H1 (cell line): ENCODE results near the gene TUBAL3. TPM values are rescaled to one million over a fixed set of nuclear protein-coding genes. Genes with fewer than 3 reads are reported as not detected.

Source experiments
- CTCF ChIA-PET: fragments of 300-600 bp; sonication (Branson Sonifier 250); formaldehyde crosslinking; loops from one replicate; lab custom pipeline; 2021; ENCODE audit not compliant: partially characterized antibody; lab: Charles Lee
- POLR2A ChIA-PET: fragments of 300-600 bp; sonication (Branson Sonifier 250); formaldehyde crosslinking; loops from one replicate; lab custom pipeline; 2021; ENCODE audit warnings: inconsistent platforms; ENCODE audit not compliant: partially characterized antibody; lab: Charles Lee
- DNase-seq, 2 experiments: peaks; one replicate each; pipeline versions ENCODE4 v3.0.0 to v3.0.0-alpha.2; 2010 to 2022; ENCODE audit warnings: low spot score in 2 of 2, low read depth in 1 of 2, mixed read lengths in 1 of 2
- FAIRE-seq: peaks from 2 replicates; lab custom pipeline; 2011; peaks lifted over from hg19 to GRCh38; lab: Jason Lieb, UNC
- H2AFZ ChIP-seq: 2 replicates; pipeline ENCODE4 v1.8.1; 2012; ENCODE audit warnings: low read length, inconsistent platforms
- H2AK5ac ChIP-seq: 2 replicates; pipeline ENCODE4 v1.6.1; 2013; ENCODE audit warnings: low read depth, low read length
- H2BK120ac ChIP-seq: replicated peaks from 2 replicates; pipeline ENCODE3; 2013; ENCODE audit warnings: low read depth, low read length, inconsistent platforms
- H2BK12ac ChIP-seq: 2 replicates; pipeline ENCODE4 v1.6.1; 2013; ENCODE audit warnings: low read depth, low read length
- H2BK15ac ChIP-seq: 2 replicates; pipeline ENCODE4 v1.6.1; 2013; ENCODE audit warnings: low read length
- H2BK20ac ChIP-seq: 2 replicates; pipeline ENCODE4 v1.6.1; 2013; ENCODE audit warnings: low read length
- H2BK5ac ChIP-seq: 2 replicates; pipeline ENCODE4 v1.6.1; 2013; ENCODE audit warnings: low read depth, low read length
- H3K14ac ChIP-seq: 2 replicates; pipeline ENCODE4 v1.6.1; 2013; ENCODE audit warnings: inconsistent platforms; ENCODE audit not compliant: insufficient read length
- H3K18ac ChIP-seq: 2 replicates; pipeline ENCODE4 v1.6.1; 2013; ENCODE audit warnings: low read length; ENCODE audit errors: extremely low read depth
- H3K23ac ChIP-seq: 2 replicates; pipeline ENCODE4 v1.6.1; 2013; ENCODE audit warnings: inconsistent platforms; ENCODE audit not compliant: insufficient read length
- H3K23me2 ChIP-seq: 2 replicates; pipeline ENCODE4 v1.6.1; 2013; ENCODE audit warnings: low read depth, low read length
- H3K27ac ChIP-seq: 2 replicates; pipeline ENCODE4 v1.6.1; 2011; ENCODE audit warnings: low read depth, low read length, inconsistent platforms
- H3K27me3 ChIP-seq, 4 experiments: replicated peaks in 1 of 4; 1 replicate in 1 of 4; 2 replicates in 3 of 4; pipeline versions ENCODE4 v1.6.1 to v1.8.1; 2011 to 2013; ENCODE audit warnings: low read length in 3 of 4, mild to moderate bottlenecking in 3 of 4, inconsistent platforms in 2 of 4, mixed read lengths in 2 of 4, moderate library complexity in 1 of 4; ENCODE audit not compliant: control insufficient read depth in 3 of 4, insufficient read depth in 3 of 4; ENCODE audit errors: extremely low read depth in 1 of 4
- H3K36me3 ChIP-seq, 4 experiments: 2 replicates each; pipeline versions ENCODE4 v1.6.1 to v1.8.1; 2011 to 2013; ENCODE audit warnings: mild to moderate bottlenecking in 4 of 4, low read length in 3 of 4, moderate library complexity in 2 of 4, control low read depth in 1 of 4, inconsistent platforms in 1 of 4; ENCODE audit not compliant: insufficient read depth in 4 of 4, control insufficient read depth in 2 of 4
- H3K4ac ChIP-seq: replicated peaks from 2 replicates; pipeline ENCODE3; 2013; ENCODE audit warnings: low read length, low read depth, mixed read lengths, inconsistent platforms; ENCODE audit not compliant: insufficient read length
- H3K4me1 ChIP-seq, 4 experiments: replicated peaks in 1 of 4; 1 replicate in 1 of 4; 2 replicates in 3 of 4; pipeline versions ENCODE4 v1.6.1 to v1.8.1; 2011 to 2013; ENCODE audit warnings: low read length in 3 of 4, inconsistent platforms in 2 of 4, mixed read lengths in 1 of 4; ENCODE audit not compliant: insufficient read depth in 4 of 4, control insufficient read depth in 3 of 4
- H3K4me2 ChIP-seq, 2 experiments: 2 replicates each; pipeline versions ENCODE4 v1.6.1 to v1.8.1; 2011 to 2013; ENCODE audit warnings: low read depth in 2 of 2, low read length in 2 of 2, control low read depth in 1 of 2, inconsistent platforms in 1 of 2, mild to moderate bottlenecking in 1 of 2; ENCODE audit not compliant: insufficient read depth in 1 of 2
- H3K4me3 ChIP-seq, 4 experiments: fragments of 200-600, 300-600 bp in 1 of 4; sonication (generic), shearing (Covaris generic), sonication (Bioruptor Twin) in 1 of 4; 2 replicates each; pipeline versions ENCODE4 v1.5.1 to v1.8.1; 2011 to 2016; ENCODE audit warnings: low read length in 4 of 4, low read depth in 3 of 4, control low read depth in 2 of 4, inconsistent platforms in 2 of 4, mild to moderate bottlenecking in 2 of 4, mixed read lengths in 1 of 4, moderate library complexity in 1 of 4; ENCODE audit not compliant: insufficient read depth in 2 of 4; ENCODE audit errors: extremely low read depth in 1 of 4
- H3K56ac ChIP-seq: replicated peaks from 2 replicates; pipeline ENCODE3; 2013; ENCODE audit warnings: low read depth, mild to moderate bottlenecking, mixed read lengths, low read length, inconsistent platforms; ENCODE audit not compliant: insufficient read length
- H3K79me1 ChIP-seq: 2 replicates; pipeline ENCODE4 v1.6.1; 2013; ENCODE audit warnings: low read depth, low read length, control low read depth
- H3K79me2 ChIP-seq, 2 experiments: 2 replicates each; pipeline versions ENCODE4 v1.6.1 to v1.8.1; 2012 to 2013; ENCODE audit warnings: low read length in 2 of 2, mild to moderate bottlenecking in 2 of 2, inconsistent platforms in 1 of 2; ENCODE audit not compliant: insufficient read depth in 2 of 2, control insufficient read depth in 1 of 2
- H3K9ac ChIP-seq, 4 experiments: replicated peaks in 1 of 4; 1 replicate in 1 of 4; 2 replicates in 3 of 4; pipeline versions ENCODE4 v1.6.1 to v1.8.1; 2011 to 2013; ENCODE audit warnings: low read depth in 3 of 4, low read length in 3 of 4, control low read depth in 2 of 4, mild to moderate bottlenecking in 2 of 4, moderate library complexity in 2 of 4, inconsistent platforms in 1 of 4; ENCODE audit errors: extremely low read depth in 1 of 4
- H3K9me3 ChIP-seq, 2 experiments: 2 replicates each; pipeline versions ENCODE4 v1.6.1 to v1.8.1; 2012 to 2013; ENCODE audit warnings: mild to moderate bottlenecking in 2 of 2, moderate library complexity in 2 of 2, control low read depth in 1 of 2, inconsistent platforms in 1 of 2, low read depth in 1 of 2, low read length in 1 of 2, mixed read lengths in 1 of 2; ENCODE audit not compliant: insufficient read depth in 2 of 2
- H4K20me1 ChIP-seq, 2 experiments: replicated peaks in 1 of 2; 2 replicates each; pipeline versions ENCODE3 to v1.8.1; 2011 to 2013; ENCODE audit warnings: inconsistent platforms in 2 of 2, low read length in 2 of 2, mild to moderate bottlenecking in 1 of 2; ENCODE audit not compliant: insufficient read depth in 2 of 2, control insufficient read depth in 1 of 2
- H4K5ac ChIP-seq: 2 replicates; pipeline ENCODE4 v1.6.1; 2013; ENCODE audit warnings: low read length, low read depth, mixed read lengths, inconsistent platforms; ENCODE audit not compliant: insufficient read length
- H4K8ac ChIP-seq: 2 replicates; pipeline ENCODE4 v1.8.0; 2013; ENCODE audit warnings: mild to moderate bottlenecking, moderate library complexity, low read length, inconsistent platforms; ENCODE audit not compliant: insufficient read depth; ENCODE audit errors: extremely low read depth
- H4K91ac ChIP-seq: replicated peaks from 2 replicates; pipeline ENCODE3; 2013; ENCODE audit warnings: low read length, mixed read lengths, inconsistent platforms; ENCODE audit not compliant: insufficient read length
- BCL11A ChIP-seq, 2 experiments: IDR thresholded peaks; one replicate each; pipeline ENCODE4 v1.6.1; 2011; ENCODE audit warnings: low read depth in 2 of 2, low read length in 2 of 2, mild to moderate bottlenecking in 2 of 2
- CBX5 ChIP-seq: fragments of 300-800, 300-1000 bp; sonication (generic); IDR thresholded peaks from 2 replicates; pipeline ENCODE4 v1.7.1; 2016; ENCODE audit warnings: antibody characterized with exemption, low read length, low read depth
- EP300 ChIP-seq, 2 experiments: IDR thresholded peaks; 1 replicate in 1 of 2; 2 replicates in 1 of 2; pipeline ENCODE4 v1.6.1; 2011 to 2012; ENCODE audit warnings: low read depth in 2 of 2, low read length in 2 of 2, mild to moderate bottlenecking in 2 of 2, borderline replicate concordance in 1 of 2, inconsistent platforms in 1 of 2, moderate library complexity in 1 of 2
- FOSL1 ChIP-seq: IDR thresholded peaks from 2 replicates; pipeline ENCODE4 v1.6.1; 2011; ENCODE audit warnings: mild to moderate bottlenecking, low read depth, low read length, moderate library complexity; ENCODE audit not compliant: insufficient read depth
- GABPA ChIP-seq: IDR thresholded peaks from 2 replicates; pipeline ENCODE4 v1.6.1; 2011; ENCODE audit warnings: mild to moderate bottlenecking, low read length, moderate library complexity, borderline replicate concordance; ENCODE audit not compliant: insufficient read depth
- HDAC2 ChIP-seq, 2 experiments: fragments of 300-600 bp in 1 of 2; sonication (generic) in 1 of 2; IDR thresholded peaks; 2 replicates each; pipeline ENCODE4 v1.6.1; 2011 to 2012; ENCODE audit warnings: low read depth in 2 of 2, low read length in 2 of 2, mild to moderate bottlenecking in 2 of 2, moderate library complexity in 2 of 2, borderline replicate concordance in 1 of 2, inconsistent platforms in 1 of 2
- KDM5A ChIP-seq: fragments of 200-600 bp; IDR thresholded peaks from 2 replicates; pipeline ENCODE4 v1.7.1; 2012; ENCODE audit warnings: mild to moderate bottlenecking, low read length, inconsistent platforms, mixed read lengths
- MAFK ChIP-seq: IDR thresholded peaks from 2 replicates; pipeline ENCODE4 v1.6.1; 2012; ENCODE audit warnings: low read depth, mild to moderate bottlenecking, improper control_type of control experiment, low read length
- POLR2A ChIP-seq, 2 experiments: IDR thresholded peaks; 1 replicate in 1 of 2; 2 replicates in 1 of 2; pipeline ENCODE4 v1.6.1; 2011; ENCODE audit warnings: low read depth in 2 of 2, low read length in 2 of 2, mild to moderate bottlenecking in 2 of 2; ENCODE audit errors: control extremely low read depth in 1 of 2
- SP4 ChIP-seq: IDR thresholded peaks from 2 replicates; pipeline ENCODE4 v1.6.1; 2012; ENCODE audit warnings: low read length, inconsistent platforms
- TBP ChIP-seq: IDR thresholded peaks from 2 replicates; pipeline ENCODE4 v1.6.1; 2011; ENCODE audit warnings: low read depth, low read length, improper control_type of control experiment
- TCF12 ChIP-seq: IDR thresholded peaks from 2 replicates; pipeline ENCODE4 v1.6.1; 2011; ENCODE audit warnings: low read depth, mild to moderate bottlenecking, low read length
- YY1 ChIP-seq: IDR thresholded peaks from 2 replicates; pipeline ENCODE4 v1.6.1; 2011; ENCODE audit warnings: low read depth, mild to moderate bottlenecking, low read length
- WGBS, 2 experiments: shearing (Covaris generic) in 1 of 2; methylation state at CpG; one replicate each; pipeline versions ENCODE4 v1.1.6 to v1.1.7; 2013 to 2015; ENCODE audit warnings: low lambda C conversion rate in 2 of 2, mixed read lengths in 2 of 2, inconsistent platforms in 1 of 2, low coverage in 1 of 2, missing lambda C conversion rate in 1 of 2; ENCODE audit not compliant: insufficient replicate concordance in 2 of 2, insufficient coverage in 1 of 2, insufficient read length in 1 of 2; ENCODE audit errors: extremely low coverage in 1 of 2, missing lambda C conversion rate in 1 of 2; 5-methylcytosine and 5-hydroxymethylcytosine counted together
- polyA plus RNA-seq, 7 experiments: library from polyadenylated mRNA; depleted of rRNA in 3 of 7; stranded (reverse) in 5 of 7; unstranded in 2 of 7; fragments of >200 nt in 5 of 7; fragments of 200-250 nt in 2 of 7; gene quantifications; 1 replicate in 5 of 7; 2 replicates in 1 of 7; 4 replicates in 1 of 7; pipeline versions ENCODE4 v1.2.1 to v1.2.3, GENCODE V29; 2011 to 2013; ENCODE audit warnings: missing spikeins in 2 of 7, mixed read lengths in 2 of 7
- total RNA-seq: library from RNA; stranded (reverse); fragmentation: NEBNext Ultra II Directional; extraction: Animal tissue kit (Norgen Biotek cat#: 25700); gene quantifications from 2 replicates; pipeline ENCODE4 v1.2.1, GENCODE V29; 2021
- TF ChIP-seq, protein P1 (sequence below): IDR thresholded peaks from 2 replicates; pipeline ENCODE4 v1.6.1; 2011; ENCODE audit warnings: low read length, improper control_type of control experiment

The TUBAL3 gene
- total and polyA plus RNA-seq, 2 of the 8 experiments (the other 6 are each of a cell fraction or from before 2014, with no cell fraction given) = 0.17 TPM; not detected in 1

DNA sequence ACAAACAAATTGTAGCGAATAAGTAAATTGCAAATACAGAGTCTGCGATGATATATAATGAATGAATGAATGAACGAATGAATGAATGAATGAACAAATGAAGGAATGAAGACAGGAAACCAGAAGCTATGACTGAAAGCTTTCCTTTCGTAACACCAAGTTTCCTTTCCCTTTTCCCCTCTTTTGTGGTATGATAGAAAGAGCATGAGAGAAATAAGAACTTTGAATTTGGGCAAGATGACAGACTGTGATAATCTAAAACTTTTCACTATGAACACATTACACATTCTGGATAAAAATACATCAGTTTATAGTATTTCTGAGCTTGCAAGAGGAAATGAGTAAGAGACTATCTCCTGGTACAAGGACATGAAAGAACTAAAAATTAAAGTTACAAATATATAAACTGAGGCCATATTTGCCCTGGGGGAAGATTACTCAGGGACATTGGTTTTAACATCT, 48.3 kb downstream of the TUBAL3 start:
- no peaks in the 10 kb centered on the region for H3K79me1 ChIP-seq
- no peak overlapping the region for H3K18ac ChIP-seq
- no peak overlapping the region for H2BK15ac ChIP-seq
- no peak overlapping the region for H4K8ac ChIP-seq
- no peak overlapping the region for H2BK20ac ChIP-seq
- no peak overlapping the region for H2AFZ ChIP-seq
- 94% methylated on average over 4 of the region's 4 CpGs; no CpG with 5 or more reads in 1 of the 2 experiments for WGBS, 2 experiments
- no peak overlapping the region for H2BK12ac ChIP-seq
- no peaks in the 10 kb centered on the region for H3K36me3 ChIP-seq
- no peak overlapping the region for H3K4me2 ChIP-seq
- H3K9me3 ChIP-seq = no peaks in the 10 kb centered on the region
- H3K14ac ChIP-seq = no peak overlapping the region
- H4K5ac ChIP-seq = no peak overlapping the region
- no peak overlapping the region for H2BK120ac ChIP-seq
- no peak overlapping the region for H3K27ac ChIP-seq
- H2BK5ac ChIP-seq = no peak overlapping the region
- no peaks in the 10 kb centered on the region for H3K27me3 ChIP-seq
- H3K56ac ChIP-seq = no peak overlapping the region
- DNase-seq (no peak), FAIRE-seq (no peak)
- CTCF ChIA-PET = interaction anchor here (1.2 kb wide), 1 partner anchor 13 kb away, joined by 4 read pairs; no protein-coding TSS in a partner anchor
- no peak overlapping the region for H3K9ac ChIP-seq
- no peaks in the 10 kb centered on the region for H3K23me2 ChIP-seq
- H3K23ac ChIP-seq = no peak overlapping the region
- no peaks in the 10 kb centered on the region for H3K79me2 ChIP-seq
- no peak overlapping the region for H2AK5ac ChIP-seq
- H3K4ac ChIP-seq = no peak overlapping the region
- no peaks in the 10 kb centered on the region for H3K4me1 ChIP-seq
- no peak overlapping the region for H4K91ac ChIP-seq
- POLR2A ChIA-PET = no interaction called here
- no peaks in the 10 kb centered on the region for H4K20me1 ChIP-seq
- no peak overlapping the region for H3K4me3 ChIP-seq
- no peak for TF ChIP-seq SP4
- TF ChIP-seq, protein P1, sequence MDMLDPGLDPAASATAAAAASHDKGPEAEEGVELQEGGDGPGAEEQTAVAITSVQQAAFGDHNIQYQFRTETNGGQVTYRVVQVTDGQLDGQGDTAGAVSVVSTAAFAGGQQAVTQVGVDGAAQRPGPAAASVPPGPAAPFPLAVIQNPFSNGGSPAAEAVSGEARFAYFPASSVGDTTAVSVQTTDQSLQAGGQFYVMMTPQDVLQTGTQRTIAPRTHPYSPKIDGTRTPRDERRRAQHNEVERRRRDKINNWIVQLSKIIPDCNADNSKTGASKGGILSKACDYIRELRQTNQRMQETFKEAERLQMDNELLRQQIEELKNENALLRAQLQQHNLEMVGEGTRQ = no peak
- no peak for TF ChIP-seq POLR2A (IDR thresholded peaks at IDR 0.05; ENCODE audit: control extremely low read depth in 1 of 2, low read depth in 2 of 2, low read length in 2 of 2)
- TF ChIP-seq KDM5A = no peak
- TF ChIP-seq CBX5 = no peak
- TF ChIP-seq EP300 (IDR thresholded peaks at IDR 0.05; ENCODE audit: borderline replicate concordance in 1 of 2, low read depth in 2 of 2, low read length in 2 of 2) = no peak
- TF ChIP-seq HDAC2 (IDR thresholded peaks at IDR 0.05; ENCODE audit: borderline replicate concordance in 1 of 2, low read depth in 2 of 2, low read length in 2 of 2) = no peak
- no peak for TF ChIP-seq TCF12
- no peak for TF ChIP-seq TBP
- TF ChIP-seq FOSL1 = no peak
- TF ChIP-seq BCL11A (IDR thresholded peaks at IDR 0.05; ENCODE audit: low read depth in 2 of 2, low read length in 2 of 2) = no peak
- TF ChIP-seq GABPA = no peak
- no peak for TF ChIP-seq MAFK
- no peak for TF ChIP-seq YY1
